Lower leg skin (tissue), 3 donors: ENCODE data around the gene STXBP6.

Experiments used
- CTCF ChIP-seq, 3 donors: fragments of 450-650 bp; IDR thresholded peaks; one replicate each; pipeline ENCODE4 v1.5.1; 2016; ENCODE audit warnings: antibody characterized with exemption in 3 of 3, mild to moderate bottlenecking in 3 of 3, moderate library complexity in 2 of 3
- POLR2A ChIP-seq, 2 donors: fragments of 450-650 bp; IDR thresholded peaks; one replicate each; pipeline ENCODE4 v1.6.1; 2016 to 2017; ENCODE audit warnings: antibody characterized with exemption in 2 of 2, mild to moderate bottlenecking in 1 of 2, moderate library complexity in 1 of 2

- TF ChIP-seq CTCF (IDR thresholded peaks at IDR 0.05) (no peak), POLR2A (IDR thresholded peaks at IDR 0.05) (no peak)
These were observed 245.9 kb downstream of the STXBP6 start for GRCh38 chr14:24803933-24804494.
